ENCODE measurements around the gene COMMD2. TPM values are rescaled to one million over a fixed set of nuclear protein-coding genes. Genes with fewer than 3 reads are reported as not detected.

The COMMD2 gene
- total and polyA plus RNA-seq, 2 of the 4 experiments (the other 2 are of a cell fraction): 23.6 to 46.1 TPM

- Histone ChIP-seq H2BK20ac (ENCODE audit: low read depth, low read length) (peak overlapping the region; percentile 52; the same call in 1 of the 2 replicates), H3K4me3 (ENCODE audit: insufficient read depth, low read depth, low read length) (no peak overlapping the region), H3K9ac (ENCODE audit: low read depth, low read length) (no peak overlapping the region), H3K79me1 (ENCODE audit: low read depth in 1 of 2, low read length in 2 of 2) (no peaks in the 10 kb centered on the region), H3K9me1 (ENCODE audit: insufficient read depth, low read length) (peaks cover 7% of the 10 kb centered on the region), H2AK9ac (replicated peaks; ENCODE audit: low read depth, low read length, poor library complexity) (no peak overlapping the region), H4K91ac (ENCODE audit: insufficient read depth, low read depth, low read length) (no peak overlapping the region), H2BK5ac (ENCODE audit: low read depth, low read length, poor library complexity, severe bottlenecking) (no peak overlapping the region), H4K8ac (ENCODE audit: low read depth in 2 of 2, low read length in 2 of 2) (peak overlapping the region in 1 of 2 experiments; percentile 50; a peak in 1 of 4 replicates), H2AK5ac (ENCODE audit: low read depth, low read length) (peak overlapping the region; percentile 31; the same call in 1 of the 2 replicates), H3K27ac (ENCODE audit: insufficient read depth, low read length) (peak overlapping the region; percentile 41; the same call in 1 of the 2 replicates), H3K4ac (ENCODE audit: low read depth, low read length) (peak overlapping the region; percentile 58), H3K4me1 (ENCODE audit: control insufficient read depth, insufficient read depth, low read length) (peaks cover 8% of the 10 kb centered on the region), H3K18ac (ENCODE audit: low read depth, low read length) (peak overlapping the region; percentile 55; the same call in 1 of the 2 replicates), H3K9me3 (ENCODE audit: control insufficient read depth, insufficient read depth, low read length) (peaks cover 9% of the 10 kb centered on the region), H4K5ac (ENCODE audit: low read depth, low read length) (peak overlapping the region; percentile 22; the same call in 1 of the 2 replicates), H2BK120ac (ENCODE audit: low read depth, low read length) (peak overlapping the region; percentile 65; the same call in 1 of the 2 replicates), H3K23ac (ENCODE audit: low read depth, low read length) (0 out of 2 replicates have a peak overlapping the region, but pooled peaks have one; percentile 25), H3K27me3 (ENCODE audit: control insufficient read depth, insufficient read depth, low read length) (no peaks in the 10 kb centered on the region), H2BK15ac (ENCODE audit: low read depth, low read length) (peak overlapping the region; percentile 21; the same call in 1 of the 3 replicates), H3K56ac (ENCODE audit: extremely low read depth, insufficient read depth, low read length) (no peak overlapping the region), H3K14ac (replicated peaks; ENCODE audit: low read depth, low read length) (peak overlapping the region; percentile 70), H3K4me2 (ENCODE audit: low read depth, low read length) (no peak overlapping the region), H4K20me1 (ENCODE audit: insufficient read depth, low read length) (no peaks in the 10 kb centered on the region), H3K36me3 (ENCODE audit: control insufficient read depth, insufficient read depth, low read length) (no peaks in the 10 kb centered on the region), H2AFZ (replicated peaks; ENCODE audit: low read length, poor library complexity) (no peak overlapping the region)
- DNase-seq (no peak), ATAC-seq (ENCODE audit: low read depth) (no peak)
- no TSS peak for BruUV-seq (replicated peaks)
- ChIA-PET POLR2A (ENCODE audit: unreplicated experiment) (no interaction called here), CTCF (no interaction called here)
- dilution Hi-C loops (cut with HindIII; ENCODE audit: low sequenced_read_pairs, unreplicated experiment): no loop called here
- in situ Hi-C loops (cut with MboI; ENCODE audit: low sequenced_read_pairs): loop anchor here (25.0 kb wide), 2 partner anchors 589 to 739 kb away; no protein-coding TSS in a partner anchor
- 100% methylated on average over 1 of the region's 12 CpGs; no CpG with 5 or more reads in 1 of the 2 experiments for whole genome bisulfite sequencing, 2 experiments (ENCODE audit: extremely low coverage in 2 of 2, insufficient read length in 1 of 2)
- intact Hi-C loops (cut with micrococcal nuclease): loop anchor here (5.0 kb wide), 1 partner anchor 44 kb away; the partner anchor contains the start of gene WWTR1
- TF ChIP-seq CEBPB (IDR thresholded peaks at IDR 0.05; ENCODE audit: low read depth, low read length): no peak
- TF ChIP-seq, protein P1, sequence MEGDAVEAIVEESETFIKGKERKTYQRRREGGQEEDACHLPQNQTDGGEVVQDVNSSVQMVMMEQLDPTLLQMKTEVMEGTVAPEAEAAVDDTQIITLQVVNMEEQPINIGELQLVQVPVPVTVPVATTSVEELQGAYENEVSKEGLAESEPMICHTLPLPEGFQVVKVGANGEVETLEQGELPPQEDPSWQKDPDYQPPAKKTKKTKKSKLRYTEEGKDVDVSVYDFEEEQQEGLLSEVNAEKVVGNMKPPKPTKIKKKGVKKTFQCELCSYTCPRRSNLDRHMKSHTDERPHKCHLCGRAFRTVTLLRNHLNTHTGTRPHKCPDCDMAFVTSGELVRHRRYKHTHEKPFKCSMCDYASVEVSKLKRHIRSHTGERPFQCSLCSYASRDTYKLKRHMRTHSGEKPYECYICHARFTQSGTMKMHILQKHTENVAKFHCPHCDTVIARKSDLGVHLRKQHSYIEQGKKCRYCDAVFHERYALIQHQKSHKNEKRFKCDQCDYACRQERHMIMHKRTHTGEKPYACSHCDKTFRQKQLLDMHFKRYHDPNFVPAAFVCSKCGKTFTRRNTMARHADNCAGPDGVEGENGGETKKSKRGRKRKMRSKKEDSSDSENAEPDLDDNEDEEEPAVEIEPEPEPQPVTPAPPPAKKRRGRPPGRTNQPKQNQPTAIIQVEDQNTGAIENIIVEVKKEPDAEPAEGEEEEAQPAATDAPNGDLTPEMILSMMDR (conservative IDR thresholded peaks at IDR 0.05; ENCODE audit: low read depth, low read length): no peak
- no peak for TF ChIP-seq NFE2L2 (IDR thresholded peaks at IDR 0.05; ENCODE audit: low read depth, low read length)
- TF ChIP-seq RCOR1 (IDR thresholded peaks at IDR 0.05; ENCODE audit: insufficient replicate concordance, low read length): no peak
- no peak for TF ChIP-seq FOS (IDR thresholded peaks at IDR 0.05; ENCODE audit: low read depth, low read length)
- no peak for TF ChIP-seq RAD21 (IDR thresholded peaks at IDR 0.05; ENCODE audit: low read length)
- TF ChIP-seq MAZ (IDR thresholded peaks at IDR 0.05; ENCODE audit: borderline replicate concordance, low read depth, low read length): no peak
- TF ChIP-seq POLR2A (IDR thresholded peaks at IDR 0.05; ENCODE audit: low read depth, low read length): no peak
- TF ChIP-seq USF2 (IDR thresholded peaks at IDR 0.05; ENCODE audit: low read depth, low read length): no peak
- no peak for TF ChIP-seq CHD1 (IDR thresholded peaks at IDR 0.05; ENCODE audit: low read depth, low read length)
- no peak for TF ChIP-seq RFX5 (IDR thresholded peaks at IDR 0.05; ENCODE audit: low read depth, low read length)
- no peak for TF ChIP-seq MXI1 (IDR thresholded peaks at IDR 0.05; ENCODE audit: borderline replicate concordance, low read depth, low read length)
- TF ChIP-seq SMC3 (IDR thresholded peaks at IDR 0.05; ENCODE audit: low read depth, low read length): no peak
- no peak for TF ChIP-seq ELK1 (IDR thresholded peaks at IDR 0.05; ENCODE audit: borderline replicate concordance, low read depth, low read length)
These were observed 50.9 kb downstream of the COMMD2 start for GRCh38 chr3:149701206-149701976.

Measured in IMR-90 (cell line).